Stimulated activated effector memory CD8-positive, alpha-beta T cell treated with anti-CD3 and anti-CD28 coated beads, Interleukin-12 subunit alpha, Interleukin-12 subunit beta, amount 100 ng/mL, for 72 hours (primary cell): ENCODE measurements around the gene EGFR.

Source experiments
- ATAC-seq: fragments of 150-1000 bp; cut with Tn5 transposase; 2 replicates; pipeline ENCODE4 v1.10.0; 2021
- DNase-seq, 2 donors: peaks; one replicate each; pipeline ENCODE4 v3.0.0; 2021 to 2022; ENCODE audit warnings: low spot score in 2 of 2
- H3K27ac Mint-ChIP-seq: one replicate; pipeline ENCODE4 v1.8.0; 2022; ENCODE audit warnings: mild to moderate bottlenecking, mixed read lengths
- H3K36me3 Mint-ChIP-seq: one replicate; pipeline ENCODE4 v1.8.0; 2022; ENCODE audit warnings: mild to moderate bottlenecking, mixed read lengths
- H3K4me1 Mint-ChIP-seq: one replicate; pipeline ENCODE4 v1.8.0; 2022; ENCODE audit warnings: mixed read lengths
- H3K4me3 Mint-ChIP-seq: one replicate; pipeline ENCODE4 v1.8.0; 2022; ENCODE audit warnings: mild to moderate bottlenecking, mixed read lengths
- H3K9me3 Mint-ChIP-seq: one replicate; pipeline ENCODE4 v1.8.0; 2022; ENCODE audit warnings: mixed read lengths

EGFR gene

DNA sequence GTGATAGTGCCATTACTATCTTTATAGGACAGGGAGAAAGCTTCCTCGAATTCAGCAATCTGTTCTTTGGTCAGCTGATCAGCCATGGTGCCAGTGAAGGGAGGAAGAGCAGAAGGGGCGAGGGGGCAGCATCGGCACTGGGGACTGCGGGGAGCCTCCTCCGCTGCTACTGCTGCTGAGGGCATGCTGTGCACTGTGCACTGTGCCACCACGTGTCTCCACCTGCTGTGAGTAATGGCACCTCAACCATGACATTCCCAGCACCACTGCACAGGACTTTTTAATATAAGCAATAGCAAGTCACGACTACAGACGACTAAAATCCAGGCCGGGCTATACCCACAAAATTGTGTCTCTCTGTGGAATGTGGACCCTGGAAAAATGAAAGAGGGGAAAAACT lies 241.4 kb downstream of the EGFR start:
- Mint-ChIP-seq H3K4me3 (no peak overlapping the region), H3K36me3 (no peaks in the 10 kb centered on the region), H3K27ac (no peak overlapping the region), H3K9me3 (no peaks in the 10 kb centered on the region), H3K4me1 (peaks cover 8% of the 10 kb centered on the region)
- no peak for DNase-seq
- ATAC-seq, result no peak

DNA sequence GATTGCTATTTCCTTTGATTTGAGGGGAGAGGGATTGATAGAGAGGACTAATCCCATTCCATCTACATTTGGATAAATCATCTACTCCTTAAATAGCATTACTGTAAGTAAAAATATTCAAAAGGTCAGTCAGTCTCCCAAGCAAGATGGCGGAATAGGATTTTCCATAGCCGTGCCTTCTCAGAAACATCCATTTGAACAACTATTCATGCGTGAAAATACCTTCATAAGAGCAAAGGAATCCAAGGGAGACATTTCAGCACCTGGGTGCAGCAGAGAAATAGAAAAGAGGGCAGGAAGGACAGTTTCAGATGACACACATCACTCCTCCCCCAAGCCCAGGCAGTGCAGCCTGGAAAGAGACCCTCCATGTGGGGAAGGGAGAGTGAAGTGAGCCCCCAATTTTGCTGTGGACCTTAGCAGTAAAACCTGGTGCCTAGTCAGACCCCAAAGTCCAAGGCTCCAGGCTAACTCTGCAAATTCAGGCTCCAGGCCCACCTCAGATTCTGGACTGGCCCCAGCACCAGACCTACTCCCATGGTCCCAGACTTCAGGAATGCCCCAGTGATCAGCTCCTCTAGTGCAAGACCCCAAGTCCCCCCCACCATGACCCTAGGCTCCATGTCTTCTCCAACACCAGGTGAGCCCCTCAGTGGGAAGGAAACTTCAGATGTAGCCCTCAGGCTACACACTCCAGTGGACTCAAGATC lies 242.0 kb downstream of the EGFR start:
- Mint-ChIP-seq H3K36me3 (no peaks in the 10 kb centered on the region), H3K4me3 (no peak overlapping the region), H3K9me3 (no peaks in the 10 kb centered on the region), H3K4me1 (peaks cover 2% of the 10 kb centered on the region), H3K27ac (no peak overlapping the region)
- ATAC-seq, result no peak
- DNase-seq, result no peak
